VCaP (cell line): ENCODE results near the gene ZRANB3.

ENCODE experiments used
- H3K27ac ChIP-seq: fragments of 450-650 bp; 2 replicates; pipeline ENCODE4 v1.5.1; 2017
- TF ChIP-seq, protein P1 (sequence below): fragments of 450-650 bp; conservative IDR thresholded peaks from 2 replicates; pipeline ENCODE4 v1.5.1; 2017; ENCODE audit warnings: mild to moderate bottlenecking, moderate library complexity

The ZRANB3 gene

DNA sequence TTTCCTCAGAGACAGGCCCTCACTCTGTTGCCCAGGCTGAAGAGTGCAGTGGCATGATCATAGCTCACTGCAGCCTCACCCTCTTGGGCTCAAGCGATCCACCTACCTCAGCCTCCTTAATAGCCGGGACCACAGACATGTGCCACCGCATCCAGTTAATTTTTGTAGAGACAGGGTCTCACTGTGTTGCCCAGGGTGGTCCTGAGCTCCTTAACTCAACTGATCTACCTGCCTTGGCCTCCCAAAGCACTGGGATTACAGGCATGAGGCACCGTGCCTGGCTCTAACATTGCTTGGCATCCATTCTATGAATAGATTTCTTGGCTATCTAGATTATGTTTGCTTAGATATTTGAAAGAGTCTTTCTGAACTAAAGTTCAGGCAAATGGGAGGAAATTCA lies 21.9 kb upstream of the ZRANB3 start:
- H3K27ac ChIP-seq, result no peak overlapping the region
- TF ChIP-seq, protein P1, sequence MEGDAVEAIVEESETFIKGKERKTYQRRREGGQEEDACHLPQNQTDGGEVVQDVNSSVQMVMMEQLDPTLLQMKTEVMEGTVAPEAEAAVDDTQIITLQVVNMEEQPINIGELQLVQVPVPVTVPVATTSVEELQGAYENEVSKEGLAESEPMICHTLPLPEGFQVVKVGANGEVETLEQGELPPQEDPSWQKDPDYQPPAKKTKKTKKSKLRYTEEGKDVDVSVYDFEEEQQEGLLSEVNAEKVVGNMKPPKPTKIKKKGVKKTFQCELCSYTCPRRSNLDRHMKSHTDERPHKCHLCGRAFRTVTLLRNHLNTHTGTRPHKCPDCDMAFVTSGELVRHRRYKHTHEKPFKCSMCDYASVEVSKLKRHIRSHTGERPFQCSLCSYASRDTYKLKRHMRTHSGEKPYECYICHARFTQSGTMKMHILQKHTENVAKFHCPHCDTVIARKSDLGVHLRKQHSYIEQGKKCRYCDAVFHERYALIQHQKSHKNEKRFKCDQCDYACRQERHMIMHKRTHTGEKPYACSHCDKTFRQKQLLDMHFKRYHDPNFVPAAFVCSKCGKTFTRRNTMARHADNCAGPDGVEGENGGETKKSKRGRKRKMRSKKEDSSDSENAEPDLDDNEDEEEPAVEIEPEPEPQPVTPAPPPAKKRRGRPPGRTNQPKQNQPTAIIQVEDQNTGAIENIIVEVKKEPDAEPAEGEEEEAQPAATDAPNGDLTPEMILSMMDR, result no peak

DNA sequence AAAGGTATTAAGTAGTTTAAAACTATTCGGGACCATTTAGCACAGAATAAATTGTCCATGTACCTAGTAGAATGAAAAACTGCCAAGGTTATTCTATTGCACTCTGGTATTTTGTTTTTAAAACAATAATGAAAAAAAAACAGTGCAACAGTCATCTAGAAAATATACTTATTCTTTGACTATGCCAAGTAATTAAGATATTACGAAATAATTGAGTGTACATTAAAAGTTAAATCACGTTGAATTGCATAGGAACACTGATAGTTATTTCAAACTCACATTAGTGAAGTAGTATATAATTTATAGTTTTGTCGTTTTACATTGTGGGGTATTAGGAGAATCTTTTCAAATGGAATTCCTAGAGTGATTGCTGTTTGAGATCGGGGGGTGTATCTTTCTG lies 20.3 kb upstream of the ZRANB3 start:
- TF ChIP-seq, protein P1, result no peak
- no peak overlapping the region for H3K27ac ChIP-seq

DNA sequence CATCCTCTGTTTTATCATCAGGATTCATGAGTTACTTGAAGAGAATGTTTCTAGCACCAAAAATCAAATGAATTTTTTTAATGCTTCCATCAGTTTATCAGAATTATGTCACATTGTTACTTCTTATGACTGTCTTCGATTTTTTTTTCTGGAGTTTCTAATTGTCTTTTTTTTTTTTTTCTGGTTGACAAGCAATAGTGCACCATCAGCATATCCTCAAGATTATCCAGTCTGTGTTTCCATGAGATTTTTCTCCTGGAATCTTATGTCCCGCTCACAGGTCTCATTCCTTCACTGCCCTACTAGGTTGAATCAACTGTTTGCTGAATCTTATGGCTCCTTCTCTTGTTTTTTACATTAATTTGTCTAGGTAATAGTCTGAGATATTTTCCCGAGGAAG lies 16.3 kb upstream of the ZRANB3 start:
- TF ChIP-seq, protein P1, result no peak
- H3K27ac ChIP-seq, result no peak overlapping the region

DNA sequence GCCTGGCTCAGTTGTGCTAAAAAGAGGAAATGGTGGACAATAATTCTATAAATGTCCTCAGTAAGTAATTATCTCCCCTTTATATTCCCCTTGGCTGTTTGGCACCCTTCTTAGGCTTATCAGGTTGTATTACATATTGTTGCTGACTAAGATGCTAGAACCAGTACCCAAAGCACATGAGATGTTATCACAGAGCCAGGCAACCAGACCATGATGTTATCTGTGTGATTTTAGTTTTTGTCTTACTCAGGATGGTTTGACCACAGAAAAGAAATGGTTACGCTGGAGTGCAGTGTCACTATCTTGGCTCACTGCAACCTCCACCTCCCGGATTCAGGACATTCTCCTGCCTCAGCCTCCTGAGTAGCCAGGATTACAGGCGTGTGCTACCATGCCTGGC lies 15.4 kb upstream of the ZRANB3 start:
- TF ChIP-seq, protein P1, result no peak
- H3K27ac ChIP-seq, result no peak overlapping the region

DNA sequence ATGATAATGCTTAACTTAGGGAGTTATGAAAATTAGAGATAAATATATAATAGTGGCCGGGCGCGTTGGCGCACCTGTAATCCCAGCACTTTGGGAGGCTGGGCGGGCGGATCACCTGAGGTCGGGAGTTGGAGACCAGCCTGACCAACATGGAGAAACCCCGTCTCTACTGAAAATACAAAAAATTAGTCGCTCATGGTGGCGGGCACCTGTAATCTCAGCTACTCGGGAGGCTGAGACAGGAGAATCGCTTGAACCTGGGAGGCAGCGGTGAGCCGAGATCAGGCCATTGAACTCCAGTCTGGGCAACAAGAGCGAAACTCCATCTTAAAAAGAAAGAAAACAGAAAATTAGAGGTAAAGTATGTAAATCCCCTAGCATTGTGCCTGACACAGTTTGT lies 2.5 kb upstream of the ZRANB3 start:
- peak overlapping the region; percentile 87; the same call in 1 of the 2 replicates for H3K27ac ChIP-seq

DNA sequence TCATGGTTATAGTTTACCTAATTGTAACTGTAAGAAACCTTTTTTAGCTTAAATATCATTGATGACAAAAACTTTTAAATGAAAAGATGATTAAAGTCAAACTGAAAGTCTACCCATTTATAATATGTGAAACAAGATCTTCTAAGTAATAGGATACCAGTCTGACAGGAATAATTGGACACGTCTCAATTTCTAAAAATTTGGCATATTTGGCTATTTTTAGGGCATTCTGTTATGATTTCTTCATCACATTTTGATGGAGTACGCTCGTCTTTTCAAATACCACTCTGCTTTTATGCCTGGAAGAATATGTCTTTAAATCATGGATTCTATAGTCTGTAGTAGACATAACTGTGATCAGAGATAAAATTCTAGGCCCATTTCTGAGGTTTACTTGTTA lies 1.6 kb upstream of the ZRANB3 start:
- peak overlapping the region; percentile 87 for H3K27ac ChIP-seq
- TF ChIP-seq, protein P1, result no peak

DNA sequence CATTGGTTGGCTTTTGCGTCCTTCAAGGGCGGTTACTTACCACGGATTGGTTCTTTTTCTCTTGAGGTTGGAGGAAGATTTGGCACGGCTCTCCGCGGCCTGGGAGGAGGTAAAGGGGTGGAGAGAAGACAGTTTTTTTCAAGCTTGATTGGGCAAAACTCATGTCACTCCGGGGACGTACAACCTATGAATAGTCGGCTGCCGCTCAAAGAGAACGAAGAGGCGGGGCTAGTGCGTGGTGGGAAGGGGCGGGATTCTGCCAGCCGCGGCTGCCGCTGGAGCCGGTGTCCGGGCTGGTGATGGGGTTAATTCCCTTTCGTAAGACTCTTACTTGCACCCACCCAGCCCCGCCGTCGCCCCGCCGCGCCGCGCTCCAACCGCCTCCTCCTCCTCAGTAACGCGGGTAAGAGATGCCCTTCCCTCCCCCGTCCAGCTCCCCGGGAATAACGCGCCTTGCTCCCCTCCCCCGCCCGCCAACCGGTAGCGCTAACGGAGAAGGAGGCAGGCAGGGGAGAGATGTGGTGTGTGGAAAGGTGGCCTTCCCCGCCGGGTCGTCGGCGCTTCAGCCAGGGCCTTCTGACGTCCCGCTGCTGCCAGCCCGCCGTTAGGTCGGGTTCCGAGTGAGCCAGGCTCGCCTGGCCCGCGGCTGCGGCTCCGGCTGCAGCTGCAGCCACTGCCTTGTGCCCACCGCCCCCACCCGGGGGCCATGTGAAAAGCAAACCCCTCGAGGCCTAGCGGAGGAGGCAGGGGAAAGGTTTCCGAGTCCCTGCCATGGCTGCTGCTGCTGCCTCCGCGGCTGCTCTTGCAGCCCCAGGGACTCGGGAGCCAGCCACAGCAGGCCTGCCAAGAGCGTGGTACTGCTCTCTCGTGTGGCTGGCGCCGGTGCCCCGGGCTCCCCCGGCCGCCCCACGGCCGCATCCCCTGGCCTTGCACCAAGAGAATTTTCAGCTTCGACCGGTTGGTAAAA lies 496 bp upstream of the ZRANB3 start, which contains the start of gene R3HDM1:
R3HDM1 (plus strand) TSS at position 254 of the 967 bp plus-strand sequence. CDS start 73,362 bp downstream, outside the sequence.
- TF ChIP-seq, protein P1, result peak; percentile 28
- peak within 1 kb of the TSS; percentile 87 for H3K27ac ChIP-seq

DNA sequence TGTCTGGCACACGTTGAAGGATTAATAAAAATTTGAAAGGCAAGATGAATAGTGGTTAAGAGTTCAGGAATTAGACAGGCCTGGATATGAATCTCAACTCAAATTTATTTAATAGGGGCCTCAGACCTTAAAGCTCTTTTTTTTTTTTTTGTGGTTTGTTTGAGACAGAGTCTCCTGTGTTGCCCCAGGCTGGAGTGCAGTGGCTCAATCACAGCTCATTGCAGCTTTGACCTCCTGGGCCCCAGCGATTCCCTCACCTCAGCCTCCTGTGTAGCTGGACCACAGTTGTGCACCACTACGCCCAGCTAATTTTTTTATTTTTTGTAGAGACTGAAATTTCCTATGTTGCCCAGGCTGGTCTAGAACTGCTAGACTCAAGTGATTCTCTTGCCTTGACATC lies 3.0 kb downstream of the ZRANB3 start:
- H3K27ac ChIP-seq, result no peak overlapping the region
- TF ChIP-seq, protein P1, result no peak
